GM18526 (cell line): ENCODE results near the gene HYOU1.

Experiments
- POLR2A ChIP-seq: IDR thresholded peaks from 3 replicates; pipeline ENCODE4 v1.6.1; 2011; ENCODE audit not compliant: insufficient read length; ENCODE audit errors: extremely low read depth

Gene HYOU1

GRCh38 chr11:119091966-119092879 is 35.2 kb upstream of the HYOU1 start:
- TF ChIP-seq POLR2A: peak; percentile 15

- no peak for TF ChIP-seq POLR2A
These were observed 34.2 kb upstream of the HYOU1 start for GRCh38 chr11:119091178-119091577.

GRCh38 chr11:119089319-119089718 is 32.3 kb upstream of the HYOU1 start:
- TF ChIP-seq POLR2A: no peak

GRCh38 chr11:119088406-119088805 is 31.4 kb upstream of the HYOU1 start:
- no peak for TF ChIP-seq POLR2A

- no peak for TF ChIP-seq POLR2A
These were observed 30.8 kb upstream of the HYOU1 start for GRCh38 chr11:119087747-119088241.

GRCh38 chr11:119087123-119087522 is 30.1 kb upstream of the HYOU1 start:
- no peak for TF ChIP-seq POLR2A

- no peak for TF ChIP-seq POLR2A
These were observed 28.4 kb upstream of the HYOU1 start for GRCh38 chr11:119085437-119085847.

GRCh38 chr11:119084663-119085436 is 27.8 kb upstream of the HYOU1 start, which contains the start of gene HMBS:
Gene HMBS (plus strand): TSS chr11:119084881. CDS start chr11:119085034, 153 bp downstream.
- TF ChIP-seq POLR2A: peak; percentile 88

GRCh38 chr11:119081682-119082260 is 24.8 kb upstream of the HYOU1 start:
- no peak for TF ChIP-seq POLR2A

GRCh38 chr11:119078675-119079420 is 21.8 kb upstream of the HYOU1 start:
- no peak for TF ChIP-seq POLR2A

- TF ChIP-seq POLR2A: no peak
These were observed 20.8 kb upstream of the HYOU1 start for GRCh38 chr11:119077839-119078238.

GRCh38 chr11:119067371-119068222 is 10.6 kb upstream of the HYOU1 start, which contains the start of gene VPS11:
Gene VPS11 (plus strand): TSS chr11:119067818. CDS start chr11:119067824, 6 bp downstream.
- TF ChIP-seq POLR2A: peak; percentile 86

- no peak for TF ChIP-seq POLR2A
These were observed 8.4 kb upstream of the HYOU1 start for GRCh38 chr11:119065369-119065768.

GRCh38 chr11:119062779-119063178 is 5.8 kb upstream of the HYOU1 start:
- no peak for TF ChIP-seq POLR2A
